ENCODE data around the gene BNIP5.

BNIP5 gene, protein sequence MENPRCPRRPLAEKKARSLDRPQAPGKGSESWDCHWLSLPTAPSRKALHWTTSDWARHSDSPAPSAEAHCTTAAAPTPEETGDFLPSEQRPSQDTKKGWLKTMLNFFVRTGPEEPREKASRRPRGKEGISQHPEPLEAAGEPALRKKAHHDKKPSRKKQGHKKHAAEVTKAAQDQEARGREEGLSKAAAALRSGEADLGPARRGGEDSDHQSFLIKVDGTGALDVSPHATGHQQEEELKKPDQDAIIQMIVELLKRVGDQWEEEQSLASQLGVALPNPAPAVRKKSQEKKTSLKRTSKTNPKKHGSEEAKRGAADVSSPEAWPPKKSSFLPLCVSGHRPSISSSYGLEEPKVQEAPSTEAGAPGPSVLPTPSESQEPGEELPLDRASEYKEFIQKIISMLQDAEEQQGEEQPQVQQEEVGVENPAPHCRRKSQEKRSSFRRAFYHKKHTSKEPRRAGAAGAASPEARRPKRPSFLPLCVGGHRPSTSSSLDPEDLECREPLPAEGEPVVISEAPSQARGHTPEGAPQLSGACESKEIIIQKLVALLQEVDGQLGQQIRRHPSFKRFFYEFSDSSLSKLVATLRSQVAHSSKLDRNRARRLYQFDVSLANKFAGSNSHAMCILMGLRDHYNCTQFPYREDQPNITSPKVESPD

GRCh38 chr6:36336779-36337241 lies at the start of gene BNIP5:
TSS of gene BNIP5 (minus strand) at chr6:36336888. CDS start at chr6:36330690, 6,198 bp downstream.
- no peak for DNase-seq (ENCODE audit: low read depth)

- no peak for DNase-seq (ENCODE audit: low read depth)
Observed at GRCh38 chr6:36384095-36384494, 47.4 kb upstream of the BNIP5 start.

GRCh38 chr6:36383606-36384005 lies 46.9 kb upstream of the BNIP5 start:
- DNase-seq (ENCODE audit: low read depth) = no peak

- no peak for DNase-seq (ENCODE audit: low read depth)
Observed at GRCh38 chr6:36382976-36383375, 46.3 kb upstream of the BNIP5 start.

DNA sequence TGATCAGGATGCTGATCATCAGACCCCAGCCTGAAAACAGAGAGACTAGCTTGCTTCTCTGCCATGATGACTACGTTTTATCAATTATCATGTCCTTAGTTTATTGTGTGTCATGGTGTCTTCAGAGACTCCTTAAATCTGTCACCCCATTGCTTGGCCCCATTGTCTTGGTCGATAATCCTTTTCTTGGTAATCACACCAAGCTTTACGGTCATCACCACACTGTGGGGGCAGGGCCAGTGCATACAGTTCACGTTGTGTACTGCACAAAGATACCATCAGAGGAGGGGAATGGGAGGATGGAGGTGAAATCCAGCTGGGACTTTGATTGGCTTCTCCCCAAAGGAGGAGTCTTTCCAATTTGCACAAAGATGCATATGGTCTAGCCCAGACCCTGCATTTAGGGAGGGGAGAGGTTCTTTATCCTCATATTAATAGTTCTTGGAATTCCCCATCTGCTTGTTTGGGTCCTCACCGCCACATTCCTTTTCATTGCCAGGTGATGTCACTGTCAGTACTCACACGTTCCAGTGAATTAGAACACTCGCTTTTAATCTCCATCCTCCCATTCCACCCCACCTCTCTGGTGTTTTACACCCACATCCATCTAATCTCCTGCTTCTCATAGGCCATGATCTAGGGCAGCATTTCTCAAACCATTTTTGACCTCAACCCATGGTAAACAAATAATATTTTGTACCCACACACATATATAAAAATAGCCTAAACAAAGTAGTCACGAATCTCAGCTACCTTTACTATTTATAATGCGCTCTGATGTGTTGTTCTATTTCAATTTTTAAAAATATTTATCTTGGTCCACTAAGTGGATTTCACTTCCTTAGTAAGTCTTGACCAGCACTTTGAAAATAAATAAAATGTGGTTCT lies 45.1 kb upstream of the BNIP5 start:
- DNase-seq (ENCODE audit: low read depth) = no peak

- DNase-seq (ENCODE audit: low read depth) = no peak
Observed at GRCh38 chr6:36380166-36380565, 43.5 kb upstream of the BNIP5 start.

- DNase-seq (ENCODE audit: low read depth) = no peak
Observed at GRCh38 chr6:36378936-36379335, 42.2 kb upstream of the BNIP5 start.

DNA sequence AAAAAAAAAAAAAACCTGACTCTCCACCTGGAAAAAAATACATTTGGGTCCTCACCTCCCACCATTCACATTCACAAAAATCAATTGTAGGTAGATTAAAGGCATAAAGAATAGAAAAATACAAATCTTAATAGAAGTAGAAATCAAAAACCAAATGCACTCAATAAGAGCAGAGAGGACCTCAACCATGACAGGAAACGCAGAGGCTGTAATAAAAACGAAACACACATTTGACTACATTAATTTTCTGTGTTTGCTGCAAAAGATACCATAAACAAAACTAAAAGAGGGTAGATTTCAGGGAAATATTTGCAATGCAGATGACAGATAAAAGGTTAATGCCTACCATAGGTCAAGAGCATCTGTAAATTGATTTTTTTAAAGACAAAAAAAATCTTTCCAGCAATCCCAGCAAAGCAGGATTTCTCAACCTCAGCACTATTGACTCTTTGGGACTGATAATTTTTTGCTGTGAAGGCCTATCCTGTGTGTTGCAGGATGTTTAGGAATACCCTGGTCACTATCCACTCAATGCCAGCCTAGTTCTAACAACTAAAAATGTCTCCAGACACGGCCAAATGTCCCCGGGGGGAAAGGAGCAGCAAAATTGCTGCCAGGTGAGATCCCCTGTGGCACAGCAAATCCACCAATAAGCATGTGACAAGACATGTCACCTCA lies 41.7 kb upstream of the BNIP5 start:
- no peak for DNase-seq (ENCODE audit: low read depth)

GRCh38 chr6:36377594-36377993 lies 40.9 kb upstream of the BNIP5 start:
- no peak for DNase-seq (ENCODE audit: low read depth)

- no peak for DNase-seq (ENCODE audit: low read depth)
Observed at GRCh38 chr6:36376742-36377141, 40.1 kb upstream of the BNIP5 start.

DNA sequence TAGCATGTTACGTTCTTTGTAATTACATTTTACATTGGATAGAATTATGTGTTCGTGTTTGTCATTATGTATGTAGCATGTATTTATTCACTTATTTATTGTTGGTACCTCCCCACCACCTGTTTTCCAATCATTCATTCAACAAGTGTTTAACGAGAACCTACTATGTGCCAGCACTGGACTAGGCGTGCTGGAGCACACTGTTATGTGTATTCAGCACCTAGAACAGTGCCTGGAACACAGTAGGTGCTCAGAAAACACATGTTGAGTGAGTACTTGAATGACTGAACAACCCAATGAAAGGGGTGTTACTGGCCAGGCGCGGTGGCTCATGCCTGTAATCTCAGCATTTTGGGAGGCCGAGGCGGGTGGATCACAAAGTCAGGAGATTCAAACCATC lies 39.5 kb upstream of the BNIP5 start:
- DNase-seq (ENCODE audit: low read depth) = no peak

GRCh38 chr6:36375644-36376155 lies 39.0 kb upstream of the BNIP5 start:
- DNase-seq (ENCODE audit: low read depth) = no peak

- no peak for DNase-seq (ENCODE audit: low read depth)
Observed at GRCh38 chr6:36374972-36375371, 38.3 kb upstream of the BNIP5 start.

GRCh38 chr6:36374194-36374593 lies 37.5 kb upstream of the BNIP5 start:
- no peak for DNase-seq (ENCODE audit: low read depth)

DNA sequence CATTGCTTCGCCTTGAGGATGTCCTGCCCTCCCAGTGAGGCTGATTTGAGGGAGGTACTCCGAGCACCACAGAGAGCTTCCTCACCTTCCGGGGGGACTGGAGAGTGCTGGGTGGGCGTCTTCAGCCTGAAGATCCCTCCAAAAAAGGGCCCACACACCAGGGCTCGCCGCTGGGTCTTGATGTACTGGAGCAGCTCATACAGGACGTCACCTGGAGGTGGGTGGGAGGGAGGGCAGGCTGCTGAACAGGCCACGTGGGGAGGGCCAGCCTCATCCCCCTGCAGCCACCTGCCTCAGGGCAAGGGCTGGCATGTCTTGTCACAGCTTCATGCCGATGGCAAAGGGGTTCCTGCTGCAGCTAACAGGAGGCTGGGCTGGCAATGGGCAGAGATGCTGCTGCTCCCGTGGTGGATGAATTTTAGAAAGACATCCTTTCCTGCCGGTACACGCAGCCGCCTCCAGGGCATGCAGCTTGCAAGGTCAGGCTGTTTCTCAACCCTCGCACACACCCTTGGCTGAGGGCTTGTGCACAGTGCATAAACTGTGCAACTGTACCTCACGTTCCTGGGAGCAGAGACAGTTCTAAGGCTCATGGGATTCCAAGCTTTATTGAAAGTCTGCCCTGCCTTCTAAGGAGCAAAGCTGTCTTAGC lies 36.8 kb upstream of the BNIP5 start:
- DNase-seq (ENCODE audit: low read depth) = no peak

DNA sequence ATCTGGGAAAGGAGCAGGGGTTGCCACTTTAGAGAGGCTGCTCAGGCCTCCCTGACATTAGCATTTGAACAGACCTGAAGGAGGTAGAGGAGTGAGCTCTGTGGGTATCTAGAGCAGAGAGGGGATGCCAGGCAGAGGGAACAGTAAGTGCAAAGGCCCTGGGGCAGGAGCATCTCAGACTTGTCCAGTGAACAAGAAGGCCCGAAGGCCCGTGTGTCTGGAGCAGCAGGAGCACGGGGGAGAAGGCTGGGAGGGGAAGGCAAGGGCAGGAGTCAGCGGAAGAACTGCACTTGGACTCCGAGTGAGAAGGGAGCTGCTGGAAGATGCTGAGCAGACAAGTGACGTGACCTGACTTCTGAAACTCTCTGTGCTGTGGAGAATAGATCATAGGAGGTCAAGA lies 35.4 kb upstream of the BNIP5 start:
- DNase-seq (ENCODE audit: low read depth) = no peak

GRCh38 chr6:36371211-36371610 lies 34.5 kb upstream of the BNIP5 start:
- no peak for DNase-seq (ENCODE audit: low read depth)

DNA sequence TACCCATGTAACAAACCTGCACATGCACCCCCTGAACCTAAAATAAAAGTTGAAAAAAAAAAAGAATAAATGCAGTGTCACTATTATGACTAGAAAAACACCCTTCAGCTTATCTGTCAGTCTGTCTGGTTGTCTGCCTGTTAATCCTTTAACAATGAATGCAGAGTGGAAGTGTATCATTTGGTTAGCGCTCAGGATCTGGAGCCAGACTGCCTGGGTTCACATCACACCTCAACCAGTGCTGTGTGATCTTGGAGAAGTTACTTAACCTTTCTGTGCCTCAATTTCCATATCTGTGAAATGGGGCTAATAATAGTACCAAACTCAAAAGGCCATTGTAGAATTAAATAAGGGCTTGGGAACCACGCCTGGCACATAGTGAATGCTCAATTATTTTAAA lies 34.0 kb upstream of the BNIP5 start:
- no peak for DNase-seq (ENCODE audit: low read depth)

GRCh38 chr6:36368921-36369865 lies 32.5 kb upstream of the BNIP5 start:
- DNase-seq (ENCODE audit: low read depth) = peak; percentile 88

GRCh38 chr6:36368421-36368820 lies 31.7 kb upstream of the BNIP5 start:
- no peak for DNase-seq (ENCODE audit: low read depth)

Data from fibroblast of gingiva (primary cell).